Heart right ventricle (tissue), 16 donors: ENCODE measurements around the gene TBC1D22A. TPM values are rescaled to one million over a fixed set of nuclear protein-coding genes. Genes with fewer than 3 reads are reported as not detected.

Source experiments
- ATAC-seq, 8 donors: fragments of 200-7000 bp; cut with Tn5 transposase; one replicate each; pipeline ENCODE4 v1.9.1; 2020; ENCODE audit warnings: mild to moderate bottlenecking in 8 of 8, moderate library complexity in 8 of 8, moderate number of reproducible peaks in 1 of 8
- DNase-seq, 2 donors: peaks; one replicate each; pipeline ENCODE4 v3.0.0-alpha.2; 2020
- H3K27ac ChIP-seq, 10 donors: fragments of 200-600 bp; sonication (generic) in 2 of 10; one replicate each; pipeline versions ENCODE4 v1.5.0 to v1.8.0; 2020 to 2022; ENCODE audit warnings: mild to moderate bottlenecking in 3 of 10
- H3K27me3 ChIP-seq, 7 donors: fragments of 200-600 bp; one replicate each; pipeline ENCODE4 v1.8.0; 2021 to 2022; ENCODE audit warnings: mild to moderate bottlenecking in 2 of 7
- H3K36me3 ChIP-seq, 9 donors: fragments of 200-600 bp; sonication (generic) in 1 of 9; one replicate each; pipeline versions ENCODE4 v1.5.0 to v1.8.0; 2020 to 2022; ENCODE audit warnings: mild to moderate bottlenecking in 2 of 9
- H3K4me1 ChIP-seq, 9 donors: fragments of 200-600 bp; sonication (generic) in 1 of 9; one replicate each; pipeline versions ENCODE4 v1.5.0 to v1.8.0; 2020 to 2022; ENCODE audit warnings: mild to moderate bottlenecking in 4 of 9
- H3K4me3 ChIP-seq, 10 donors: fragments of 200-600 bp; sonication (generic) in 2 of 10; one replicate each; pipeline versions ENCODE4 v1.5.0 to v1.8.0; 2020 to 2022; ENCODE audit warnings: mild to moderate bottlenecking in 7 of 10, moderate library complexity in 2 of 10
- H3K9me3 ChIP-seq, 11 donors: fragments of 200-600 bp in 10 of 11; sonication (generic) in 2 of 11; one replicate each; pipeline versions ENCODE4 v1.5.0 to v1.8.0; 2013 to 2022; ENCODE audit warnings: mild to moderate bottlenecking in 2 of 11, control low read depth in 1 of 11, moderate library complexity in 1 of 11
- CTCF ChIP-seq, 9 donors: fragments of 200-600 bp; sonication (generic) in 2 of 9; IDR thresholded peaks; one replicate each; pipeline versions ENCODE4 v1.5.0 to v1.8.0; 2021 to 2022; ENCODE audit warnings: antibody characterized with exemption in 9 of 9, mild to moderate bottlenecking in 5 of 9, moderate library complexity in 1 of 9
- WGBS, 2 donors: extraction: QIAGEN DNeasy Blood & Tissue Kit; methylation state at CpG; one replicate each; pipeline ENCODE4 v1.1.7; 2013; ENCODE audit warnings: inconsistent platforms in 1 of 2; 5-methylcytosine and 5-hydroxymethylcytosine counted together
- intact Hi-C, 10 donors: fragments of 100-400 bp; cut with DNase I; formaldehyde crosslinking; loops; one replicate each; pipeline versions ENCODE4 v1.11.1 to v1.14.2; 2022
- polyA plus RNA-seq, 2 donors: library from polyadenylated mRNA; stranded (reverse); fragments of 200-250 nt; gene quantifications; one replicate each; pipeline ENCODE4 v1.2.3, GENCODE V29; 2013
- total RNA-seq, 10 donors: library from RNA; stranded (reverse); fragmentation: NEBNext Ultra II Directional in 3 of 10; extraction: Animal tissue kit (Norgen Biotek cat#: 25700) in 3 of 10; gene quantifications; one replicate each; pipeline versions ENCODE4 v1.2.1 to v1.2.4, GENCODE V29; 2021 to 2023
- donor health status: Arrhythmogenic right ventricular cardiomyopathy.
- donor health status: ischemic (EF 13 %, LVEDD 7.1; RV severe dilation, severe dysfunction).
- donor health status: healthy with polysubstance abuse.
- donor health status: DM: no; HTN: yes; CAD: no.
- donor health status: DM: no; HTN: no; CAD: no.
- donor health status: ischemic (EF 25% LVEDD 6.9; RV normal size, moderate dysfunction).
- donor health status: ischemic (EF 25% LVEDD 5.7; RV mildly dilated, moderate dysfunction).
- donor health status: healthy.
- donor health status: DM: yes; HTN: yes; CAD: no.
- donor health status: Ischemic cardiomyopathy.
- donor health status: ischemic (EF 35%, LVEDD 5.7; RV mildly dilated, moderate dysfunction).
- donor health status: nonischemic (EF 11% LVEDD 7.7; RV severe dilation, severe dysfunction).
- donor health status: DM: yes; HTN: yes; CAD: no.
- donor health status: PGD.
- donor health status: ischemic (EF 29% LVEDD 5.4; RV normal size, mild dysfunction).
- donor health status: nonischemic (EF 23%, LVEDD 6.1; RV moderate dilation, normal function).

The TBC1D22A gene
- total and polyA plus RNA-seq, 12 donors = 7.2 to 27.9 (median 17.9) TPM

GRCh38 chr22:46835693-46836092 is 73.2 kb downstream of the TBC1D22A start:
- WGBS, 2 donors = 97 to 98% methylated on average over 2 of the region's 2 CpGs
- no peak for DNase-seq
- Histone ChIP-seq H3K9me3 (peaks cover 0 to 29% (median 13%) of the 10 kb centered on the region in 11 donors), H3K36me3 (peaks cover 0 to 11% (median 0%) of the 10 kb centered on the region in 9 donors), H3K4me1 (peaks cover 0 to 12% (median 2%) of the 10 kb centered on the region in 9 donors), H3K27me3 (no peaks in the 10 kb centered on the region), H3K27ac (no peak overlapping the region), H3K4me3 (no peak overlapping the region)
- TF ChIP-seq CTCF (IDR thresholded peaks at IDR 0.05) = no peak
- intact Hi-C loops = no loop called here
- ATAC-seq = no peak

GRCh38 chr22:46841522-46841921 is 79.1 kb downstream of the TBC1D22A start:
- intact Hi-C loops = no loop called here
- no peak overlapping the region for H3K4me3 ChIP-seq
- peaks cover 0 to 17% (median 7%) of the 10 kb centered on the region in 9 donors for H3K4me1 ChIP-seq
- no peak for DNase-seq
- H3K27ac ChIP-seq = no peak overlapping the region
- no peaks in the 10 kb centered on the region for H3K27me3 ChIP-seq
- no peak for TF ChIP-seq CTCF (IDR thresholded peaks at IDR 0.05)
- no peak for ATAC-seq
- H3K36me3 ChIP-seq = peaks cover 0 to 3% (median 0%) of the 10 kb centered on the region in 9 donors
- H3K9me3 ChIP-seq = peaks cover 0 to 2% (median 0%) of the 10 kb centered on the region in 11 donors
- WGBS, 2 donors = 96 to 97% methylated on average over 3 of the region's 3 CpGs

- Histone ChIP-seq H3K36me3 (peaks cover 0 to 14% (median 0%) of the 10 kb centered on the region in 9 donors), H3K27ac (no peak overlapping the region), H3K27me3 (no peaks in the 10 kb centered on the region), H3K4me1 (peaks cover 0 to 17% (median 7%) of the 10 kb centered on the region in 9 donors), H3K9me3 (no peaks in the 10 kb centered on the region), H3K4me3 (no peak overlapping the region)
- no peak for TF ChIP-seq CTCF (IDR thresholded peaks at IDR 0.05)
- ATAC-seq (peak in 1 of 8 donors; percentile 31), DNase-seq (no peak)
- WGBS, 2 donors = 84 to 86% methylated on average over 11 of the region's 11 CpGs
- intact Hi-C loops = no loop called here
Observed at GRCh38 chr22:46842606-46843005, 80.2 kb downstream of the TBC1D22A start.

- no peak overlapping the region for H3K27ac ChIP-seq
- H3K9me3 ChIP-seq = no peaks in the 10 kb centered on the region
- peaks cover 0 to 14% (median 0%) of the 10 kb centered on the region in 9 donors for H3K36me3 ChIP-seq
- ATAC-seq (no peak), DNase-seq (no peak)
- no peak overlapping the region for H3K4me3 ChIP-seq
- peaks cover 0 to 17% (median 7%) of the 10 kb centered on the region in 9 donors for H3K4me1 ChIP-seq
- TF ChIP-seq CTCF (IDR thresholded peaks at IDR 0.05) = no peak
- WGBS, 2 donors = 83 to 88% methylated on average over 10 of the region's 10 CpGs
- intact Hi-C loops = no loop called here
- H3K27me3 ChIP-seq = no peaks in the 10 kb centered on the region
Observed at GRCh38 chr22:46843821-46844255, 81.4 kb downstream of the TBC1D22A start.
